ENCODE data around the gene GRIFIN. TPM values are rescaled to one million over a fixed set of nuclear protein-coding genes. Genes with fewer than 3 reads are reported as not detected.

Gene GRIFIN
- total RNA-seq, 1 donor from 2014 or later: not detected

- no peak overlapping the region for H3K4me3 ChIP-seq (ENCODE audit: insufficient read depth, low read depth, low read length)
- TF ChIP-seq EZH2 (IDR thresholded peaks at IDR 0.05; ENCODE audit: insufficient read depth, low read length): no peak
- no peak for TF ChIP-seq CTCF (IDR thresholded peaks at IDR 0.05; ENCODE audit: insufficient read depth, low read depth, low read length)
- no peak for DNase-seq (ENCODE audit: low read depth)
- Mint-ChIP-seq H3K36me3 (ENCODE audit: low read depth, unreplicated experiment) (no peaks in the 10 kb centered on the region), H3K27ac (ENCODE audit: unreplicated experiment) (no peak overlapping the region), H3K4me3 (ENCODE audit: unreplicated experiment) (no peak overlapping the region), H3K4me1 (ENCODE audit: low read depth, unreplicated experiment) (peaks cover 9% of the 10 kb centered on the region), H3K9me3 (ENCODE audit: unreplicated experiment) (no peaks in the 10 kb centered on the region), H3K27me3 (ENCODE audit: low read depth, unreplicated experiment) (peaks cover 19% of the 10 kb centered on the region)
- no peaks in the 10 kb centered on the region for H3K9me3 ChIP-seq (ENCODE audit: insufficient read depth, low read depth, low read length)
- no peak overlapping the region for H3K9ac ChIP-seq (ENCODE audit: low read length)
- peaks cover 14% of the 10 kb centered on the region for H3K4me1 ChIP-seq (ENCODE audit: insufficient read depth, low read length)
- no peak overlapping the region for H3K4me2 ChIP-seq (ENCODE audit: low read length)
- no peak overlapping the region for H2AFZ ChIP-seq (ENCODE audit: low read depth, low read length)
- H3K27me3 ChIP-seq (ENCODE audit: insufficient read depth, low read length): no peaks in the 10 kb centered on the region
- no peaks in the 10 kb centered on the region for H4K20me1 ChIP-seq (ENCODE audit: insufficient read depth, low read length)
- H3K27ac ChIP-seq (ENCODE audit: low read depth, low read length): no peak overlapping the region
- FAIRE-seq: no peak
- no peaks in the 10 kb centered on the region for H3K36me3 ChIP-seq (ENCODE audit: insufficient read depth, low read length)
- H3K79me2 ChIP-seq (ENCODE audit: insufficient read depth, low read length): no peaks in the 10 kb centered on the region
Observed at GRCh38 chr7:2504889-2505375, 28.7 kb upstream of the GRIFIN start.

GRCh38 chr7:2504128-2504888, 28.1 kb upstream of the GRIFIN start:
- Histone ChIP-seq H2AFZ (ENCODE audit: low read depth, low read length) (no peak overlapping the region), H3K4me1 (ENCODE audit: insufficient read depth, low read length) (peaks cover 14% of the 10 kb centered on the region), H3K36me3 (ENCODE audit: insufficient read depth, low read length) (no peaks in the 10 kb centered on the region), H3K9me3 (ENCODE audit: insufficient read depth, low read depth, low read length) (no peaks in the 10 kb centered on the region), H3K4me2 (ENCODE audit: low read length) (no peak overlapping the region), H3K9ac (ENCODE audit: low read length) (no peak overlapping the region), H3K27ac (ENCODE audit: low read depth, low read length) (no peak overlapping the region), H4K20me1 (ENCODE audit: insufficient read depth, low read length) (no peaks in the 10 kb centered on the region), H3K4me3 (ENCODE audit: insufficient read depth, low read depth, low read length) (no peak overlapping the region), H3K27me3 (ENCODE audit: insufficient read depth, low read length) (no peaks in the 10 kb centered on the region), H3K79me2 (ENCODE audit: insufficient read depth, low read length) (no peaks in the 10 kb centered on the region)
- no peaks in the 10 kb centered on the region for H3K9me3 Mint-ChIP-seq (ENCODE audit: unreplicated experiment)
- no peaks in the 10 kb centered on the region for H3K36me3 Mint-ChIP-seq (ENCODE audit: low read depth, unreplicated experiment)
- TF ChIP-seq EZH2 (IDR thresholded peaks at IDR 0.05; ENCODE audit: insufficient read depth, low read length) (no peak), CTCF (IDR thresholded peaks at IDR 0.05; ENCODE audit: insufficient read depth, low read depth, low read length) (no peak)
- FAIRE-seq (no peak), DNase-seq (ENCODE audit: low read depth) (no peak)
- no peak overlapping the region for H3K4me3 Mint-ChIP-seq (ENCODE audit: unreplicated experiment)
- H3K27ac Mint-ChIP-seq (ENCODE audit: unreplicated experiment): no peak overlapping the region
- H3K27me3 Mint-ChIP-seq (ENCODE audit: low read depth, unreplicated experiment): peaks cover 22% of the 10 kb centered on the region
- H3K4me1 Mint-ChIP-seq (ENCODE audit: low read depth, unreplicated experiment): peaks cover 9% of the 10 kb centered on the region

All from astrocyte (in vitro differentiated cells and primary cell).